A549 (cell line): ENCODE results near the gene LMAN2L. TPM values are rescaled to one million over a fixed set of nuclear protein-coding genes. Genes with fewer than 3 reads are reported as not detected.

Experiments
- ATAC-seq, 2 experiments: fragments of 200-7000 bp in 1 of 2; fragments of >200 bp in 1 of 2; cut with Nextera tagmentation in 1 of 2; cut with Tn5 transposase in 1 of 2; 3 replicates each; pipeline versions ENCODE4 v1.8.0 to v1.9.1; 2018 to 2020; ENCODE audit warnings: mild to moderate bottlenecking in 1 of 2, moderate library complexity in 1 of 2
- CTCF ChIA-PET: fragments of 300-600 bp; sonication (Branson Sonifier 250); formaldehyde crosslinking; extraction: SDS; loops from one replicate; lab custom pipeline; 2021; ENCODE audit warnings: antibody characterized with exemption, inconsistent platforms; lab: Yijun Ruan, JAX
- POLR2A ChIA-PET: fragments of 350-600 bp; formaldehyde crosslinking; extraction: SDS; loops from one replicate; lab custom pipeline; 2021; ENCODE audit warnings: antibody characterized with exemption, inconsistent platforms; lab: Yijun Ruan, JAX
- DNase-seq, 2 experiments: peaks; one replicate each; pipeline versions ENCODE4 v3.0.0 to v3.0.0-alpha.2; 2011 to 2016; ENCODE audit warnings: low read depth in 1 of 2, low spot score in 1 of 2
- FAIRE-seq: peaks from 2 replicates; lab custom pipeline; 2011; peaks lifted over from hg19 to GRCh38; lab: Jason Lieb, UNC
- H3K27ac ChIP-seq, 2 experiments: fragments of >200 bp; sonication (Bioruptor Twin); formaldehyde crosslinking; 3 replicates each; pipeline ENCODE4 v1.5.1; 2016 to 2017
- H3K4me1 ChIP-seq: fragments of >200 bp; sonication (Bioruptor Twin); formaldehyde crosslinking; 3 replicates; pipeline ENCODE4 v1.6.1; 2016
- H3K4me2 ChIP-seq: fragments of >200 bp; sonication (Bioruptor Twin); formaldehyde crosslinking; 3 replicates; pipeline ENCODE4 v1.6.1; 2016
- H3K4me3 ChIP-seq: fragments of >200 bp; sonication (Bioruptor Twin); formaldehyde crosslinking; 3 replicates; pipeline ENCODE4 v1.5.1; 2016
- H3K9me3 ChIP-seq: fragments of >200 bp; sonication (Bioruptor Twin); formaldehyde crosslinking; 3 replicates; pipeline ENCODE4 v1.6.1; 2016
- CBX8 ChIP-seq: fragments of 200-600 bp; sonication (generic); IDR thresholded peaks from 2 replicates; pipeline ENCODE4 v1.6.1; 2016
- EHF ChIP-seq: fragments of 250-450 bp; sonication (Bioruptor Pico); IDR thresholded peaks from 2 replicates; pipeline ENCODE4 v1.5.0; 2020; ENCODE audit warnings: mild to moderate bottlenecking
- HOXA7 ChIP-seq: fragments of 250-450 bp; sonication (Bioruptor Pico); IDR thresholded peaks from 2 replicates; pipeline ENCODE4 v1.5.0; 2020; ENCODE audit warnings: mild to moderate bottlenecking, moderate library complexity
- KDM1A ChIP-seq: fragments of 200-600 bp; sonication (generic); IDR thresholded peaks from 2 replicates; pipeline ENCODE4 v1.6.1; 2016; ENCODE audit warnings: low read depth, mild to moderate bottlenecking
- MYC ChIP-seq: IDR thresholded peaks from 2 replicates; pipeline ENCODE4 v1.6.1; 2012; ENCODE audit warnings: mild to moderate bottlenecking, inconsistent platforms, low read length, improper control_type of control experiment, borderline replicate concordance
- NPAS2 ChIP-seq: fragments of 250-450 bp; sonication (Bioruptor Pico); IDR thresholded peaks from 2 replicates; pipeline ENCODE4 v1.8.0; 2022; ENCODE audit warnings: mild to moderate bottlenecking, moderate library complexity, borderline replicate concordance
- PHF8 ChIP-seq: fragments of 200-600 bp; sonication (generic); IDR thresholded peaks from 2 replicates; pipeline ENCODE4 v1.6.1; 2016; ENCODE audit warnings: low read depth, mild to moderate bottlenecking, antibody characterized with exemption, moderate library complexity, borderline replicate concordance
- POLR2A ChIP-seq: IDR thresholded peaks from 2 replicates; pipeline ENCODE4 v1.6.1; 2012; ENCODE audit warnings: mild to moderate bottlenecking, low read length
- RCOR1 ChIP-seq: fragments of 150-350 bp; IDR thresholded peaks from 2 replicates; pipeline ENCODE4 v1.6.1; 2014; ENCODE audit warnings: antibody characterized with exemption, low read length, low read depth
- RFX5 ChIP-seq: fragments of 450-650 bp; IDR thresholded peaks from 2 replicates; pipeline ENCODE4 v1.7.1; 2014; ENCODE audit warnings: antibody characterized with exemption, mild to moderate bottlenecking, moderate library complexity
- ZSCAN20 ChIP-seq: fragments of 250-450 bp; sonication (Bioruptor Pico); IDR thresholded peaks from 2 replicates; pipeline ENCODE4 v1.8.0; 2022; ENCODE audit warnings: mild to moderate bottlenecking, moderate library complexity
- WGBS: methylation state at CpG from one replicate; pipeline ENCODE4 v1.1.6; 2017; ENCODE audit errors: missing lambda C conversion rate; 5-methylcytosine and 5-hydroxymethylcytosine counted together
- polyA plus RNA-seq, 4 experiments: library from polyadenylated mRNA; depleted of rRNA in 3 of 4; stranded (reverse); fragments of >200 nt; fragmentation: RNase III in 1 of 4; extraction: RNeasy Plus Mini Kit Qiagen cat#74134 plus additional on column Dnase treatment in 1 of 4; gene quantifications; 2 replicates in 3 of 4; 3 replicates in 1 of 4; pipeline ENCODE4 v1.2.3, GENCODE V29; 2011 to 2017
- TF ChIP-seq, protein P1 (sequence below): fragments of >200 bp; sonication (Bioruptor Twin); formaldehyde crosslinking; IDR thresholded peaks from 2 replicates; pipeline ENCODE4 v1.6.1; 2016
- TF ChIP-seq, protein P2 (sequence below): fragments of 200-600 bp; sonication (generic); IDR thresholded peaks from 2 replicates; pipeline ENCODE4 v1.6.1; 2016; ENCODE audit warnings: antibody characterized with exemption, mild to moderate bottlenecking, moderate library complexity
- TF ChIP-seq, protein P3 (sequence below): IDR thresholded peaks from 2 replicates; pipeline ENCODE4 v1.6.1; 2012

LMAN2L gene
- polyA plus RNA-seq, 2 of the 4 experiments (the other 2 are of a cell fraction): 24.3 to 28.0 TPM

DNA sequence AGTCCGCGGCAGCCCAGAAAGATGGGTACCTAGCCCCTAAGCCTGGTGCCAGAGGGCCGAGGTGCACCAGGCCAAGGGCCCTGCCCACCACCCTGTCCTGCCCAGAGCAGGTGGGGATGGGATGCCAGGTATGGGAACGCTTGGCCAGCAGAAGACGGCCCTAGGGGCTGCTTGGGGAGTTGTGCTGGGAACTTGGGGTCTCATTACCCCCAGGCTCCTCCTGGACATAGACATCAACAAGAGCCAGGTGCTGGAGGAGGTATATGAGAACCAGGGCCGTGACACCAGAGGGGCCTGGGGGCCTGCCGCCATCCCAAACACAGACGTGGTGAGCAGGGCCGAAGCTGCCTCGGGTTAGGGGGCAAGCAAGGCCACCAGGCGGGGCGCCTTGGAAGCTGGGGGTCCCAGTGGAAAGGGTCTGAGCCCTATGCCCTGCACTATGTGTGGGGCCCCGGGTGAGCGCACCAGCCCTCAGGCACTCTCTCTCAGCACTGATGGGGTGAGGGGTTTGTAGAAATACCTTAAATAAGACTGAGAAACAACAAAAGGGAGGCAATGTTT is 50.4 kb downstream of the LMAN2L start:
- 94% methylated on average over 11 of the region's 14 CpGs for WGBS
- no peaks in the 10 kb centered on the region for H3K9me3 ChIP-seq
- no peak for ATAC-seq
- TF ChIP-seq, protein P1, sequence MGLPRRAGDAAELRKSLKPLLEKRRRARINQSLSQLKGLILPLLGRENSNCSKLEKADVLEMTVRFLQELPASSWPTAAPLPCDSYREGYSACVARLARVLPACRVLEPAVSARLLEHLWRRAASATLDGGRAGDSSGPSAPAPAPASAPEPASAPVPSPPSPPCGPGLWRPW: no peak
- no peak for TF ChIP-seq MYC
- TF ChIP-seq RCOR1: no peak
- TF ChIP-seq HOXA7 (CRISPR knock-in tag): no peak
- no peak for TF ChIP-seq PHF8
- TF ChIP-seq, protein P2, sequence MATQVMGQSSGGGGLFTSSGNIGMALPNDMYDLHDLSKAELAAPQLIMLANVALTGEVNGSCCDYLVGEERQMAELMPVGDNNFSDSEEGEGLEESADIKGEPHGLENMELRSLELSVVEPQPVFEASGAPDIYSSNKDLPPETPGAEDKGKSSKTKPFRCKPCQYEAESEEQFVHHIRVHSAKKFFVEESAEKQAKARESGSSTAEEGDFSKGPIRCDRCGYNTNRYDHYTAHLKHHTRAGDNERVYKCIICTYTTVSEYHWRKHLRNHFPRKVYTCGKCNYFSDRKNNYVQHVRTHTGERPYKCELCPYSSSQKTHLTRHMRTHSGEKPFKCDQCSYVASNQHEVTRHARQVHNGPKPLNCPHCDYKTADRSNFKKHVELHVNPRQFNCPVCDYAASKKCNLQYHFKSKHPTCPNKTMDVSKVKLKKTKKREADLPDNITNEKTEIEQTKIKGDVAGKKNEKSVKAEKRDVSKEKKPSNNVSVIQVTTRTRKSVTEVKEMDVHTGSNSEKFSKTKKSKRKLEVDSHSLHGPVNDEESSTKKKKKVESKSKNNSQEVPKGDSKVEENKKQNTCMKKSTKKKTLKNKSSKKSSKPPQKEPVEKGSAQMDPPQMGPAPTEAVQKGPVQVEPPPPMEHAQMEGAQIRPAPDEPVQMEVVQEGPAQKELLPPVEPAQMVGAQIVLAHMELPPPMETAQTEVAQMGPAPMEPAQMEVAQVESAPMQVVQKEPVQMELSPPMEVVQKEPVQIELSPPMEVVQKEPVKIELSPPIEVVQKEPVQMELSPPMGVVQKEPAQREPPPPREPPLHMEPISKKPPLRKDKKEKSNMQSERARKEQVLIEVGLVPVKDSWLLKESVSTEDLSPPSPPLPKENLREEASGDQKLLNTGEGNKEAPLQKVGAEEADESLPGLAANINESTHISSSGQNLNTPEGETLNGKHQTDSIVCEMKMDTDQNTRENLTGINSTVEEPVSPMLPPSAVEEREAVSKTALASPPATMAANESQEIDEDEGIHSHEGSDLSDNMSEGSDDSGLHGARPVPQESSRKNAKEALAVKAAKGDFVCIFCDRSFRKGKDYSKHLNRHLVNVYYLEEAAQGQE: no peak
- no peak for TF ChIP-seq NPAS2
- TF ChIP-seq KDM1A: no peak
- no peak for TF ChIP-seq CBX8
- H3K4me3 ChIP-seq: no peak overlapping the region
- H3K4me2 ChIP-seq: no peak overlapping the region
- ChIA-PET POLR2A (no interaction called here), CTCF (interaction anchor here (1.4 to 1.6 kb wide), 3 partner anchors 11 to 69 kb away, joined by 3 read pairs; no protein-coding TSS in a partner anchor)
- no peak for FAIRE-seq
- DNase-seq: no peak
- H3K4me1 ChIP-seq: no peaks in the 10 kb centered on the region
- H3K27ac ChIP-seq: no peak overlapping the region

DNA sequence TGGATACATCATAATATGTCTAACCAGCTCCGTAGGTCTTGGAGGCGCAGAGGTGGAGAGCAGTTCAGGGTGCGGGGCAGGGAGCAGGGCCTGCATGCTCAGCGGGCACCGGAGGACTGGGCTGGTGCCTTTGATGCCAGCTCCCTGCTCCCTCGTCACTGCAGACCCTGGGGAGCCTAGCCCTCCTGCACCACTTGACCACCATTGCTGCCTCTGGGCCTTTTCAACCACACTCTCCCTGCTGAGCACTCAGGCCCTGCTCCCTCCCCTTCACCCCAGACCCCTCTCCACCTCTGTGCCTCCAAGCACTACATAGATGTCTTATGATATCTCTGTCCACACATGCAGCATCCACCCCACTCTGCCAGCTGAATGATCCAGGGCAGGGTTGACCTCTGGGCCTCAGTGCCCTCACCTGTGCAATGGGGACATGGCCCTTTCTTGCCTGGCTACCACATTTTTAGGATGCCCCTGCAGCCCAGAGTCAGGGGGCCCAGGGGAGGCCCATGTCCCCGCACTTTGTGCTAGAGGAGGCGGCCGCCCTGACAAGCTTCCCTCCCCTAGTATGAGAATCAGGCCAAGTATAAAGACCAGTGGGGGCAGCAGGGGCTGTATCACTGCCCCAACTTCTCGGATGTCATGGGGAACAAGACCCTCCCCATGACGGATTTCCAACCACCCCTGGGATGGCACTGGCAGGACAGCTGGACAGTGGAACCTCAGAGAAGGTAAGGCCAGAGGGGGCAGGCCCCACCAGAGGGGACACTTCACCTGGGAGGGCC is 51.0 kb downstream of the LMAN2L start:
- 89% methylated on average over 8 of the region's 11 CpGs for WGBS
- ATAC-seq: no peak
- H3K4me2 ChIP-seq: no peak overlapping the region
- no peak for FAIRE-seq
- DNase-seq: no peak
- POLR2A ChIA-PET: no interaction called here
- CTCF ChIA-PET: interaction anchor here (1.1 to 1.6 kb wide), 3 partner anchors 11 to 139 kb away, joined by 3 read pairs; no protein-coding TSS in a partner anchor
- H3K4me3 ChIP-seq: no peak overlapping the region
- H3K4me1 ChIP-seq: no peaks in the 10 kb centered on the region
- TF ChIP-seq, protein P3, sequence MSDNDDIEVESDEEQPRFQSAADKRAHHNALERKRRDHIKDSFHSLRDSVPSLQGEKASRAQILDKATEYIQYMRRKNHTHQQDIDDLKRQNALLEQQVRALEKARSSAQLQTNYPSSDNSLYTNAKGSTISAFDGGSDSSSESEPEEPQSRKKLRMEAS: no peak
- TF ChIP-seq ZSCAN20 (CRISPR knock-in tag) (no peak), MYC (no peak)
- H3K27ac ChIP-seq: no peak overlapping the region
- no peaks in the 10 kb centered on the region for H3K9me3 ChIP-seq

DNA sequence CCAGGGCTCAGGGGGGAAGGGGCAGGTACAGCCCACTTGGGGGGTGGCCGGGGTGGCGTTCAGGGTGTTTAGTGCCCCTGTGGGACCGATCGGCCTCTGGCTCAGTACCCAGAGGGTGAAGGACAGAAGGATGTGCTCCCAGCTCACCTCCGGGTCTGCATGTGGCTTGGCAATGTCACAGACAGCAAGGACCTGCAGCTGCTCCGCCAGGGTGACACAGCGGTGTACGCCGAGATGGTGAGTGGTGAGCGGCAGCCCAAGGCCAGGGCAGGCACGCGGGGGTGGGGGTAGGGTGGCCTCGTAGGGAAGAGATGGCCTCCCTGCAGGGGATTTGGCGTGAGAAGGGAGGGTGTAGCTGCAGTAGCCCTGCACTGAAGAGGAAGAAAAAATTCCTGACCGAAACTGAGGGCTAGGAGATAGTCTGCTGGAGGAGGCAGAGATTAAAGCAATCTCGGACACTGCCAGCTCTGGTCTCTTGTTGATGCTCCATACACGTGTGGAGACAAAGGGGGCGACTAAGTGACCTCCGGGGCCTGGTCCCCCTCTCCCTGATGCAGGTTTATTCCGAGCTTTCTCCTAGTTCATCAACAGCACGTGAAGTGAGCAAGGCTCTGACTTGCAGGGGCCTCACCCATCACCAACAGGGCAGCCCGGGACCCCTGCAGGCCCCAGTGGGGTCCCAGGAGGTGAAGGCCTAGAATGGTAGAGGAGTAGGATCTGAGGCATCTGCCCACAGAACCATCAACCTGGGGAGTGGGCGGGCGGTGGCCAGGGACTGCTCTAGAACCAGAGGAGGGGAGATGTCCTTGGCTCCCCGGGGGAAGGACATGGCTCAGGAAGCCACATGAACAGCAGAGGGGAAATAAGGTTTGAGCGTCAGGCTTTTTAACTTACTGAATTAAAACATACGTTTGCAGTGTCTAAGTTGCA is 51.9 kb downstream of the LMAN2L start:
- POLR2A ChIA-PET: no interaction called here
- TF ChIP-seq RFX5: no peak
- no peak for TF ChIP-seq HOXA7 (CRISPR knock-in tag)
- no peak for TF ChIP-seq POLR2A
- no peak for TF ChIP-seq CBX8
- TF ChIP-seq EHF: no peak
- no peak for TF ChIP-seq MYC
- H3K9me3 ChIP-seq: no peaks in the 10 kb centered on the region
- CTCF ChIA-PET: interaction anchor here (1.1 to 1.6 kb wide), 2 partner anchors 12 to 138 kb away, joined by 3 read pairs; no protein-coding TSS in a partner anchor
- H3K4me3 ChIP-seq: no peak overlapping the region
- DNase-seq (no peak), ATAC-seq (no peak), FAIRE-seq (no peak)
- no peaks in the 10 kb centered on the region for H3K4me1 ChIP-seq
- 78% methylated on average over 24 of the region's 27 CpGs for WGBS
- no peak overlapping the region for H3K4me2 ChIP-seq
- H3K27ac ChIP-seq: 0 out of 6 replicates have a peak overlapping the region, but pooled peaks of 1 of the 2 experiments have one; percentile 29
